Mucosa of descending colon (tissue), 3 donors: ENCODE data around the gene CDK9. TPM values are rescaled to one million over a fixed set of nuclear protein-coding genes. Genes with fewer than 3 reads are reported as not detected.
A peak's percentile ranks its signal among the peaks of the same experiment; 100 is the strongest.

ENCODE experiments used
- ATAC-seq: fragments of 200-7000 bp; cut with Tn5 transposase; one replicate; pipeline ENCODE4 v1.9.1; 2020; ENCODE audit warnings: mild to moderate bottlenecking, moderate library complexity
- DNase-seq, 3 donors: peaks; one replicate each; pipeline ENCODE4 v3.0.0-alpha.2; 2020
- H3K36me3 ChIP-seq: fragments of 200-600 bp; one replicate; pipeline ENCODE4 v1.8.0; 2021; ENCODE audit warnings: low read depth, mild to moderate bottlenecking
- H3K4me1 ChIP-seq: fragments of 200-600 bp; one replicate; pipeline ENCODE4 v1.8.0; 2021; ENCODE audit warnings: low read depth, mild to moderate bottlenecking
- H3K4me3 ChIP-seq: fragments of 200-600 bp; one replicate; pipeline ENCODE4 v1.8.0; 2021; ENCODE audit warnings: mild to moderate bottlenecking
- H3K9me3 ChIP-seq: fragments of 200-600 bp; one replicate; pipeline ENCODE4 v1.8.0; 2021; ENCODE audit warnings: mild to moderate bottlenecking
- intact Hi-C, 2 donors: fragments of 100-400 bp; cut with DNase I in 1 of 2; cut with micrococcal nuclease in 1 of 2; formaldehyde crosslinking; loops; one replicate each; pipeline versions ENCODE4 v1.11.0 to v1.11.1; 2022; cut with DNase I, micrococcal nuclease
- total RNA-seq, 3 donors: library from RNA; stranded (reverse); fragmentation: NEBNext Ultra II Directional in 2 of 3; extraction: Animal tissue kit (Norgen Biotek cat#: 25700) in 2 of 3; gene quantifications; one replicate each; pipeline versions ENCODE4 v1.2.1 to v1.2.4, GENCODE V29; 2021 to 2023
- TF ChIP-seq, protein P1 (sequence below): fragments of 200-600 bp; IDR thresholded peaks from one replicate; pipeline ENCODE4 v1.8.0; 2022; ENCODE audit warnings: antibody characterized with exemption, mild to moderate bottlenecking
- donor health status: DM: no; HTN: no; CAD: no; lungs with moderate emphysema.
- donor health status: DM: no; HTN: no; CAD: no.
- donor health status: DM: no; HTN: yes; CAD: no.

CDK9 gene
- total RNA-seq, 3 donors from 2014 or later: 67.8 to 111 (median 75.9) TPM

DNA sequence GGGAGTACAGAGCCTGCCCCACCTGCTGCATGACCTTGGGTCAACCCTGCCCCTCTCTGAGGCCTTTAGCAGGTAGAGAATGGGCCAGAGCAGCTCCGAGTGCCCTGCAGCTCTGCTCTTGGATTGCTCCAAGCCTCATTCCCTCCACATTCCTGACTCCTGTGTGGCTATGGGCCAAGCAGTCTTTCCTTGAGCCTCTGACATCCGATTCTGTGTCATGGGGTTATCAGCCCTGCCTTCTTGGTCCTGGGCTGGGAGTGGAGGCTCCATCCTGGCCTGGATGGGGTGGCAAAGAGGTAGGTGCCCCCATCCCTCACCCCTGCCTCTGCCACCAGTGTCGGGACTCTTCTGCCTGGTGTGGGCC is 30.5 kb downstream of the CDK9 start:
- no peaks in the 10 kb centered on the region for H3K4me1 ChIP-seq
- intact Hi-C loops: no loop called here
- ATAC-seq (no peak), DNase-seq (no peak)
- H3K4me3 ChIP-seq: no peak overlapping the region
- TF ChIP-seq, protein P1, sequence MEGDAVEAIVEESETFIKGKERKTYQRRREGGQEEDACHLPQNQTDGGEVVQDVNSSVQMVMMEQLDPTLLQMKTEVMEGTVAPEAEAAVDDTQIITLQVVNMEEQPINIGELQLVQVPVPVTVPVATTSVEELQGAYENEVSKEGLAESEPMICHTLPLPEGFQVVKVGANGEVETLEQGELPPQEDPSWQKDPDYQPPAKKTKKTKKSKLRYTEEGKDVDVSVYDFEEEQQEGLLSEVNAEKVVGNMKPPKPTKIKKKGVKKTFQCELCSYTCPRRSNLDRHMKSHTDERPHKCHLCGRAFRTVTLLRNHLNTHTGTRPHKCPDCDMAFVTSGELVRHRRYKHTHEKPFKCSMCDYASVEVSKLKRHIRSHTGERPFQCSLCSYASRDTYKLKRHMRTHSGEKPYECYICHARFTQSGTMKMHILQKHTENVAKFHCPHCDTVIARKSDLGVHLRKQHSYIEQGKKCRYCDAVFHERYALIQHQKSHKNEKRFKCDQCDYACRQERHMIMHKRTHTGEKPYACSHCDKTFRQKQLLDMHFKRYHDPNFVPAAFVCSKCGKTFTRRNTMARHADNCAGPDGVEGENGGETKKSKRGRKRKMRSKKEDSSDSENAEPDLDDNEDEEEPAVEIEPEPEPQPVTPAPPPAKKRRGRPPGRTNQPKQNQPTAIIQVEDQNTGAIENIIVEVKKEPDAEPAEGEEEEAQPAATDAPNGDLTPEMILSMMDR: no peak
- H3K9me3 ChIP-seq: no peaks in the 10 kb centered on the region
- peaks cover 6% of the 10 kb centered on the region for H3K36me3 ChIP-seq

DNA sequence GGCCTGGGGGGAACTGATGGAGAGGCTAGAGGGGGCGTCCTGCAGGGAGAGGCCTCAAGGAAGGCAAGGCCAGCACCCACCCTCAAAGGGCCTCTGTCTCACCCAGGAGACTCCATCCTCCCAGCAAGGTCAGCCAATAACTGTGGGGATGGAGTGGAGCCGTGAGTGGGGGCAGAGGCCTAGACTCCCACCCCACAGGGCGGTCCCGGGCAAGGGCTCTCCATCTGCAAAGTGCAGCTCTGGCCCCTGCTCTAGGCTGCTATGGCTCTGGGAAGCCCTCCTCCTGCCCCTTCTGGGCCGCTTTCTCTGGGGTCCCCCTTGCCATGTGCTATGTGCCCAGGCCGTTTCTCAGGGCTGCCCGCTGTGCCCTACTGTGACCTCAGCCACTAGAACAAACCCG is 30.9 kb downstream of the CDK9 start:
- DNase-seq: no peak
- peak; percentile 5 for ATAC-seq
- intact Hi-C loops: no loop called here
- Histone ChIP-seq H3K4me3 (no peak overlapping the region), H3K36me3 (peaks cover 6% of the 10 kb centered on the region), H3K9me3 (no peaks in the 10 kb centered on the region), H3K4me1 (no peaks in the 10 kb centered on the region)
- TF ChIP-seq, protein P1: no peak

DNA sequence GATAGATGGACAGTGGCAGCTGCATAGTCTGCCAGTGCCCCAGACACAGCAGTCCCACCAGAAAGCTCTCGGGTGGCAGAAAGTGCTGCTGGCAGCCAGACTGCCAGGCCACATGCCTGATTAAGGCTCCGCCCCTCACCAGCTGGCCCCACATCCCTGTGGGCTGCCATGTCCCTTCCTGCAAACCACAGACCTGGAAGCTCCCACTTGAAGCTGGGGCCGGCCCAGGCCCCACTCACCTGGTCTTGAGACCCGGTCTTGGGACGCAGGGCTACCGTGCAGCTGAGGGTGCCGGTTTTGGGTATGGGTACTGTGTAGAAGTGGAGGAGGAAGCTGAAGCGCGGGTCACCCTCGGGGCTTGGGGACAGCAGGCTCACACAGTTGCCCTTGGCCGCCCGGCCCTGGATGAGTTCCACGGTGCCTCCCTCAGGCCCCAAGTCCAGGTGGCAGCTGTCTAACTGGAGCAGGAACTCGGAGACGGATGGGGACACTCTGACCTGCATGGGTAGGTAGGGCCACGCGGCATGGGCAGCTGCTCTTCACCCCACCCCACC is 32.1 kb downstream of the CDK9 start:
- intact Hi-C loops: no loop called here
- no peak overlapping the region for H3K4me3 ChIP-seq
- ATAC-seq: peak; percentile 12

DNA sequence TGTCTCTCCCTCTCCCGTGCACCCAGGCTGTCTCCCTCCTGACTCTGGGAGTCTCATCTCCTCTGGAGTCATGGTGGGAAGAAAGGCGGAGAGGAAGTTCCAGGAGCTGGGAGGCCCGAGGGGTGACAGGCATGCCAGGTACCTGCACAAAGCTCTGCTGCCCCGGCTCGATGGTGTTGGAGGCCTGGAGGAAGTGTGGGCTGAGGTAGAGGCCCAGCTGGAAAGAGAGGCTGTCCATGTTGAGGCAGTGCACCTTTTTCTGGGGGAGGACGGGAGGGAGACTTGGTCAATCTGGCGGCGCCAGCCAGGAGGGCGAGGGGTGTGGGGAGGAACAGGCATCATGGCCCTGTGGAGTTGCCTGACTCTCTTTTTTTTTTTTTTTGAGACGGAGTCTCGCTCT is 32.7 kb downstream of the CDK9 start:
- DNase-seq: no peak
- Histone ChIP-seq H3K4me3 (no peak overlapping the region), H3K4me1 (no peaks in the 10 kb centered on the region), H3K9me3 (no peaks in the 10 kb centered on the region), H3K36me3 (no peaks in the 10 kb centered on the region)
- no peak for ATAC-seq
- intact Hi-C loops: no loop called here
- TF ChIP-seq, protein P1: no peak

More for the DNA sequence above, 32.1 kb downstream of the CDK9 start:
- TF ChIP-seq, protein P1: no peak
- no peak for DNase-seq
- Histone ChIP-seq H3K9me3 (no peaks in the 10 kb centered on the region), H3K4me1 (no peaks in the 10 kb centered on the region), H3K36me3 (peaks cover 5% of the 10 kb centered on the region)

DNA sequence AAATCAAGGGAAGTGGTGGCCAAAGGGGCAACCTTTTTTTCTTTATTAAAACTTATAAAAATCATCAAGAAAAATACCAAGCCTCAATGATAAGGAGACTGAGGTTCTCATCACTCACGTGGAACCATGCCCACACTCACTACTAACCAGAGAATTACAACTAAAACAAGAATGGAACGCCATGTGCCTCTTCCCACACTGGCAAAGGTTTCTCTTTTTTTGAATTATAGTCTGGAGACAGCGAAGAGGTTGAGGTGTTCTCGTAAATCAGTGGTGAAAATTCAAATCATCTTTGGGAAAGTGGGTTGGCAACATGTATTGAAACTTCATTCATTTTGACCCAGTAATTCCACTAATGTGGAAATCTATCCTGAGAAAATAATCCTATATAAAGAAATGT is 36.3 kb downstream of the CDK9 start:
- ATAC-seq: no peak
- intact Hi-C loops: no loop called here
- no peaks in the 10 kb centered on the region for H3K36me3 ChIP-seq

More for the DNA sequence above, 36.3 kb downstream of the CDK9 start:
- Histone ChIP-seq H3K9me3 (no peaks in the 10 kb centered on the region), H3K4me3 (no peak overlapping the region), H3K4me1 (no peaks in the 10 kb centered on the region)
- DNase-seq: no peak
- TF ChIP-seq, protein P1: no peak
